Lung (tissue), 12 donors: ENCODE data around the gene BTBD3. TPM values are rescaled to one million over a fixed set of nuclear protein-coding genes. Genes with fewer than 3 reads are reported as not detected.

ENCODE experiments used
- ATAC-seq: fragments of 200-7000 bp; cut with Tn5 transposase; one replicate; pipeline ENCODE4 v1.9.1; 2020; ENCODE audit warnings: moderate number of reproducible peaks; ENCODE audit not compliant: insufficient read depth, low FRiP score
- DNase-seq, 3 donors: peaks; one replicate each; pipeline ENCODE4 v3.0.0-alpha.2; 2013 to 2017
- H3K27ac ChIP-seq, 2 donors: one replicate each; pipeline ENCODE4 v1.5.1; 2013; ENCODE audit warnings: mild to moderate bottlenecking in 2 of 2, moderate library complexity in 2 of 2, control low read depth in 1 of 2, inconsistent platforms in 1 of 2, low read depth in 1 of 2, low read length in 1 of 2
- H3K27me3 ChIP-seq, 3 donors: one replicate each; pipeline ENCODE4 v1.5.1; 2013; ENCODE audit warnings: low read length in 2 of 3; ENCODE audit not compliant: control insufficient read depth in 3 of 3, insufficient read depth in 3 of 3
- H3K36me3 ChIP-seq, 4 donors: one replicate each; pipeline ENCODE4 v1.5.1; 2013; ENCODE audit warnings: low read length in 4 of 4, mild to moderate bottlenecking in 1 of 4, moderate library complexity in 1 of 4; ENCODE audit not compliant: control insufficient read depth in 4 of 4, insufficient read depth in 4 of 4
- H3K4me1 ChIP-seq, 5 donors: one replicate each; pipeline ENCODE4 v1.5.1; 2013; ENCODE audit warnings: low read length in 5 of 5, mild to moderate bottlenecking in 2 of 5, moderate library complexity in 1 of 5; ENCODE audit not compliant: control insufficient read depth in 5 of 5, insufficient read depth in 5 of 5
- H3K4me3 ChIP-seq: one replicate; pipeline ENCODE4 v1.5.1; 2013; ENCODE audit warnings: mild to moderate bottlenecking, control low read depth, moderate library complexity
- H3K9ac ChIP-seq, 2 donors: one replicate each; pipeline ENCODE4 v1.5.1; 2013; ENCODE audit warnings: low read length in 2 of 2, control low read depth in 1 of 2; ENCODE audit not compliant: insufficient read depth in 1 of 2
- H3K9me3 ChIP-seq, 4 donors: one replicate each; pipeline ENCODE4 v1.5.1; 2013; ENCODE audit warnings: low read length in 3 of 4, mild to moderate bottlenecking in 1 of 4, moderate library complexity in 1 of 4; ENCODE audit not compliant: control insufficient read depth in 4 of 4, insufficient read depth in 3 of 4
- CTCF ChIP-seq: IDR thresholded peaks from 2 replicates; pipeline ENCODE4 v1.5.1; 2012; ENCODE audit warnings: mild to moderate bottlenecking; ENCODE audit errors: control extremely low read depth, extremely low read depth
- WGBS, 2 donors: extraction: QIAGEN DNeasy Blood & Tissue Kit; methylation state at CpG; one replicate each; pipeline ENCODE4 v1.1.7; 2013; 5-methylcytosine and 5-hydroxymethylcytosine counted together
- polyA plus RNA-seq, 2 donors: library from polyadenylated mRNA; stranded (reverse); fragments of 200-250 nt; gene quantifications; one replicate each; pipeline ENCODE4 v1.2.1, GENCODE V29; 2013
- total RNA-seq, 2 donors: library from RNA; depleted of rRNA in 1 of 2; stranded (reverse); fragments of >200 nt in 1 of 2; gene quantifications; one replicate each; pipeline ENCODE4 v1.2.1, GENCODE V29; 2014 to 2021
- donor health status: control.
- donor health status: control.
- donor health status: Bipolar disorder and iron deficiency.
- donor health status: healthy.
- donor health status: DM: yes; HTN: yes; CAD: no.

BTBD3 gene
- total and polyA plus RNA-seq, 4 donors = 7.4 to 67.9 (median 22.5) TPM

GRCh38 chr20:11919581-11919980, 1.9 kb downstream of the BTBD3 start:
- Histone ChIP-seq H3K9ac (peak overlapping the region in 1 of 2 donors; percentile 24), H3K4me1 (peaks cover 4 to 32% (median 19%) of the 10 kb centered on the region in 5 donors), H3K27ac (peak overlapping the region in 1 of 2 donors; percentile 17), H3K9me3 (no peaks in the 10 kb centered on the region), H3K36me3 (peaks cover 7 to 12% (median 9%) of the 10 kb centered on the region in 4 donors), H3K4me3 (peak overlapping the region; percentile 13), H3K27me3 (no peaks in the 10 kb centered on the region)
- 64 to 79% methylated on average over 8 of the region's 8 CpGs for WGBS, 2 donors
- peak in 1 of 3 donors; percentile 15 for DNase-seq
- ATAC-seq = no peak
- no peak for TF ChIP-seq CTCF

DNA sequence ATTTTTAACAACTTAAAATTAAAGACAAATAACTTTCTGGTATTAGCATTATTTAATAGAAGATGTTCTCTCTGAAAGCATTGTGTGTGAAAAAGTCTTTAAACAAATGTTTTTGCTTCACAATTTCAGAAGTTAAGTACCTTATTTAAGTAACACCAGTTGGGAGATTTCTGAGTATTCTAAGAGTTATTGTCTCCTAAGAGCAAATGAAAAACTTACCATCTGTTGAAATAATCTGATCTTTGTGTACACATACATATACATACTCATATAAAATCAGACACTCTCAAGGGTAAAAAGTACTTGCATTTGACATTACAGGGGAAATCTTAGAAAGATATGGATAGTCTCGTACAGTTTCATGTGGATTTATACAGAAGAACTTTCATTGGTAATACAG, 2.4 kb downstream of the BTBD3 start:
- ATAC-seq (no peak), DNase-seq (no peak)
- no peaks in the 10 kb centered on the region for H3K9me3 ChIP-seq
- no peak overlapping the region for H3K4me3 ChIP-seq
- no peak for TF ChIP-seq CTCF
- H3K4me1 ChIP-seq = peaks cover 5 to 32% (median 19%) of the 10 kb centered on the region in 5 donors
- 88 to 89% methylated on average over 1 of the region's 1 CpG for WGBS, 2 donors
- H3K9ac ChIP-seq = peak overlapping the region in 1 of 2 donors; percentile 24
- H3K27ac ChIP-seq = no peak overlapping the region
- H3K27me3 ChIP-seq = no peaks in the 10 kb centered on the region
- H3K36me3 ChIP-seq = peaks cover 8 to 12% (median 9%) of the 10 kb centered on the region in 4 donors

DNA sequence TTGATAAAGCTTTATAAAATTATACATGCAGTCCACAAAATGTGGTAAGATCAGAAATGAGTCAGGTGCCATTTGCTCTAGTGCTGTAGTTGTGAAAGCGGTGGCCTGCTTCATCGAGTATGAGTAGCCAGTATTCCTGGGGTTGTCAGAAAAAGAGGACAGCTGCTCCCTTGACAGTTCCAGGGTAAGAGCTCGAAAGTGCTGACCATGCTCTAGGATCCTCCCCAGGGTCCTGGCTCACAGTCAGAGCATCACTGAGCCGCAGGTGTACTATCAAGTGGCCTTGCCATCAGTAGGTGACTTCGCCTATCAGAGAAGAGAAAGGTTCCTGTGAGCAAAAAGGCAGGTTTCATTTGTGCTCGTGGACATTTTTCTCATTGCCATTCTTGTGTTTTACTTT, 3.6 kb downstream of the BTBD3 start:
- Histone ChIP-seq H3K4me1 (peaks cover 5 to 28% (median 19%) of the 10 kb centered on the region in 5 donors), H3K4me3 (no peak overlapping the region), H3K36me3 (peaks cover 9 to 12% (median 9%) of the 10 kb centered on the region in 4 donors), H3K27ac (peak overlapping the region in 1 of 2 donors; percentile 24), H3K9me3 (no peaks in the 10 kb centered on the region), H3K9ac (no peak overlapping the region), H3K27me3 (no peaks in the 10 kb centered on the region)
- WGBS, 2 donors = 86 to 89% methylated on average over 6 of the region's 6 CpGs
- no peak for ATAC-seq
- no peak for DNase-seq
- TF ChIP-seq CTCF = no peak

- no peaks in the 10 kb centered on the region for H3K9me3 ChIP-seq
- H3K36me3 ChIP-seq = peaks cover 10 to 17% (median 13%) of the 10 kb centered on the region in 4 donors
- TF ChIP-seq CTCF = no peak
- H3K4me3 ChIP-seq = no peak overlapping the region
- no peak overlapping the region for H3K9ac ChIP-seq
- peaks cover 5 to 24% (median 18%) of the 10 kb centered on the region in 5 donors for H3K4me1 ChIP-seq
- no peak overlapping the region for H3K27ac ChIP-seq
- ATAC-seq = no peak
- no peak for DNase-seq
- 60 to 88% methylated on average over 4 of the region's 4 CpGs for WGBS, 2 donors
- no peaks in the 10 kb centered on the region for H3K27me3 ChIP-seq
Measured at GRCh38 chr20:11922561-11922960, 4.9 kb downstream of the BTBD3 start.
